Measurements from ENCODE around the gene JAZF1.

The JAZF1 gene

GRCh38 chr7:27955011-27955410 lies 225.6 kb downstream of the JAZF1 start:
- DNase-seq = no peak

DNA sequence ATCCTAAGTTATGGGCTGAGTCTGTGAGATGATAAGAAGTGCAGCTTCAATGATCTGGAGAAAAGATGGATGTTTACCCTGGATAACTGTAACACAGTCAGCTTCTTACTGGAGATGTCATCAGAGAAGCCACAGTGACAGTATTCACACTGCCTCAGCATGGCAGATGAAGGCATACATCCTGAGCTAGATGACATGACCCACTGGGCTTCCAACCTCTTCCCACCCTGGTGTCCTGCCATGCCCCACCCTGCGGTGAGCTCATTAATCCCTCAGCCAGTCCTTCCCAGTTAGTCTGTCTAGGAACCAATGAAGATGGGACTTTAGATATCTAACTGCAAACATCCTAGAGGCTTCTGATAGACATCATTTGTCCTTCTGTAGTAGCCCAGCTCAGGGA lies 226.8 kb downstream of the JAZF1 start:
- DNase-seq = no peak

DNA sequence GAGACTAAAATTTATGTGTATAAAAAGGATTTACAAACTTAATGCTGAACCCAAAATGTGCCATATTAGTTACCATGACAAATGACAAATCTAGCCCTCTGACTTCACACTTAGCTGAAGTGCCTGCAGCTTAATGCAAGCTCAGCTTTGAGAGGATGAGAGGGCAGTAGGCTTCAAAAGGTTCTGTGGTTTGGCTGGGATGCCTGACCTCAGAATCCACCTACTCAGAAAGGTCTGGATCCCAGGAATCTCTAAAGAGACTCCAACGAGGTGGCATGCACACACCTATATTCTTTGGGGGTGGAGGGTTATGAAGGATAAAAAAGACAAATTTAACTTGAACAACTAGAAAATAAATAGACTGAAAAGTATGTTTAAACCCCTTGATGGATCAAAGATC lies 227.2 kb downstream of the JAZF1 start:
- no peak for DNase-seq

GRCh38 chr7:27952456-27953285 lies 227.9 kb downstream of the JAZF1 start:
- no peak for DNase-seq

DNA sequence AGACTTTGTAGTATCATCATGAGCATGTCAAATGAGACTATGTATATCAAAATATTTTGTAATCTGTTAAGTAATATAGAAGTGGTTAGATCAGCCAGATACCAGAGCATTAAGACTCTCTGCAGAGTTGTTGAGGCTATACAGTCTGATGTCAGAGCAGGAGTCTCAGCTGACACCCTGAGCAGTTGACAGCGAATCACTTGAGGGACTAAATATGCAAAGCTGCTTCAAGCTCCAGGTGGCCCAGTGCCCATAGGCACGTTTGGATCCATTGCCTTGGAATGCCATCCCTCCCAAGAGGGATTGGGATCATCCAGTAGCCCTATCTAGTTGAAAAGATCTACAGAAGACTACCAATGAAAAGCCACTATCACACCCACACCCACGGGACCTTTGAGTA lies 230.5 kb downstream of the JAZF1 start:
- DNase-seq = no peak

DNA sequence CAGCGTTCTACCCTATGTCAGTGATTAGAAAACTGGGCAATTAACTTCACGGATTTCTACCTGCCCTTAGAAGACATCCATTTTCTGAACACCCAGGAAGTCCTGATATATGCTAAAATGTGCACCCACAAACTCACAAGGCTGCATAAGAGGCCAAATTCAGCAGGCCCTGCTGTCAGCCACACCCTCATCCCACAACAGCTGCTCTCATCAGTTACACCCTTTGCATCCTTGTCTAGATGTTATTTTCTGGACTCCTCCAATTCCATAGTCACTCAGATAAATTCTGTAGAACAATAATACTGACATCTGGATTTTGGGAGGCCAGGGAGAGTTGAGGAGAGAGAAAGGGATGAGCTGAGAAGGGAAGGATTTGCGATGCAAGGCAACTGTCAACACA lies 231.7 kb downstream of the JAZF1 start:
- DNase-seq = no peak

GRCh38 chr7:27947586-27948278 lies 232.9 kb downstream of the JAZF1 start:
- DNase-seq = no peak

DNA sequence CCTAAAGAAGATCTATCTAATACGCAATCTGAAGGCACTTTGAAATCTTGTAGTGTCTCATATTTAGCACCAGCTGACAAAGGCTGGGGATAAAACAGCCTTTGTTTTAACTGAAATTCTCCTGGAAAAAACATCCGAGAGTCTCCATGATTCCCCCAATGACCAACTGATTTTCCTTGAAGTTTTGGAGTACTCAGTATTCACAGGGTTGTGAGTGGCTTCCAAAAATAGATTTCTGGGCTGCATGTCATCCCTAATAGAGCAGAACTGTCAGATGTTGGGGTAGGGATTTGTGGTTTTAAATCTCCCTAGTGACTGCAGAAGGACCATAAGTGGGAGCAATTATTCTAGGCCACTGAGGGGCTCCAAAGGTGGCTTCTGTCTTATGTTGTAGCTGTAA lies 234.2 kb downstream of the JAZF1 start:
- no peak for DNase-seq

DNA sequence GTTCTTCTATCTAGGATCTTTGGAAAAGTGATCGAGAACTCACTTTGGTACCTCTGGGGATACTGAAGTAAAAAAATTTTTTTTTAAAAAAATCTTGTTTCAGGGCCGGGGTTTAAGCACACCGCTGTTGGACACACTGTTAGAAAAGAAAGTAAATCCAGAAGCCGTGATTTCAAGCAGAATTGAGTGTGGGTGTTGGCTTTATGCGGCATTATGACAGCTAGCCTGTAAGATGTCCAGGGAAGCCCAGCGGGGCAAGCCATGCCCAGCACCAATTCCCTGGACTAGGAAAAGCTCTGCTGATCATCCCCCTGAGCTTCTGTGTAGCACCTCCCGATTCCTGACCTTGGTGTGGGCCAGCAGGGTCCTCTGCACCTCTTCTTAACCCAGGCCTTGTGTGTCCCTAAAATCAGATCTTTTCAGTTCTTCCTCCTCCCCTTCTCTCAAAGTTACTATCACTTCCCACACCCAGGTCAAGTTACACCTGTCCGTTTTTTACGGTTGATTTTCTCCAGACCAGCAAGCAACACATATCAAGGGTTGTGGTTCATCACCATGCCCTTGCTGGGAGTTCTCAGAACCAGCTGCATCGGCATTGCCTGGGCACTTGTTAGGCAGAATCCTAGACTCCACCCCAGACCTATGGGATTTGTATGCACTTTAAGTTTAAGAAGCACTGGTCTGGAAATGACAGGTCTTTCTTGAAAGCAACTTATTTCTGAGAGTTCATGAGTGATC lies 235.4 kb downstream of the JAZF1 start:
- DNase-seq = no peak

- DNase-seq = no peak
Measured at GRCh38 chr7:27944643-27945042, 236.0 kb downstream of the JAZF1 start.

DNA sequence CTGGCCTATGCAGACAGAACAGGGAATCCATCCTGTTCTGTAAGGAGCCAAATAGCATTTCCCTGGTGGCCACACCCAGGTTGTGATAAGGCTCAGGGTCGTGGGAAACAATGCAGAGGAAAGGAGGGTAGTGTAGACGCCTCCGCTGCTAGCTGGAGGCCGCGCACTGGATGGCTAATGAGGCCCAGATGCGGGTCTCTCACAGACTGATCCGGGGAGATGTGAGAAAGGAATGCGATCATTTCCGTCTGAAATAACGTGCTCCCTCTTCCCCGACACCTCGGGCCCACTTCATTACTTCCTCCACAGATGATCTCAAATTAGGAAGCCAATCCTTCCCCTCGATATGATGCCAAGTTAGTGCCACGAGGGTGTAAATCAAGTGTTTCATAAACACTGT lies 237.4 kb downstream of the JAZF1 start:
- no peak for DNase-seq

DNA sequence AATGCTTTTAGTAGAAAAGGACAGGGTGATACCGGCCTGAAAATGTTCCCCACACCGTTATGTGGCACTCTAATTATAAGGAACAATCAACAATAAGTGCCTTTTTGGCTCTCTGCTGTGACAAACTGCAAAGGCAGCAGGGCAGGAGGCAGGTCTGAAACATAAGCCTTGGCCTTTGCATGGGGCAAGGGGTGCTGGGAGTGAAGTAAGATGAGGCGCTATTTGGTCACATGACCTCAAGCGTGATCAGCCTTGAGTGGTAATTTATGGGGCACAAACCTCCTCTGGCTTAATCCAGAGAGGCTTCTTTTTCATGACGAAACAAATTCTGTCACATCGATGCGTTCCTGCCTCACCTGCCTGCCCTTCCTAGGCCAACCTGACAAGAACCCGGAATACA lies 237.9 kb downstream of the JAZF1 start:
- DNase-seq = no peak

GRCh38 chr7:27941522-27941921 lies 239.1 kb downstream of the JAZF1 start:
- DNase-seq = no peak

DNA sequence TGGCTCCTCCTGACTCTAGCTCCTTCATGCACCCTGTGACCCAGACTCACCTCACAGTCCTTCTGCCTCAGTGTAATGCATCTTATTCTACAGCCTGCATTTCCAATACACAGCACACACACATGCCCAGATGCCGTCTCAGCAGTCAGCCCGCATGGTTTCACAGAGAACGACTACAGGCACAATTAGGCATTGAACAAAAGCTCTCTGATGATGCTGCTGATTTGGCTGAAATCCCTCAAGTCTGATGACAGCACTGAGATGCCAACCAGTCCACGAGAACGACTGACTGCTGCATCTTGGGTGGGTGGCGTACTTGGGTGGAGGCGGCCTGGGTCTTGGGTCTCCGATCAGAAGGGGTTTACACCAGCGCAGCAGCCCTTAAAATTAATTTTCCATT lies 240.3 kb downstream of the JAZF1 start:
- DNase-seq = no peak

GRCh38 chr7:27939893-27940292 lies 240.7 kb downstream of the JAZF1 start:
- no peak for DNase-seq

- DNase-seq = no peak
Measured at GRCh38 chr7:27936768-27937102, 243.9 kb downstream of the JAZF1 start.

DNA sequence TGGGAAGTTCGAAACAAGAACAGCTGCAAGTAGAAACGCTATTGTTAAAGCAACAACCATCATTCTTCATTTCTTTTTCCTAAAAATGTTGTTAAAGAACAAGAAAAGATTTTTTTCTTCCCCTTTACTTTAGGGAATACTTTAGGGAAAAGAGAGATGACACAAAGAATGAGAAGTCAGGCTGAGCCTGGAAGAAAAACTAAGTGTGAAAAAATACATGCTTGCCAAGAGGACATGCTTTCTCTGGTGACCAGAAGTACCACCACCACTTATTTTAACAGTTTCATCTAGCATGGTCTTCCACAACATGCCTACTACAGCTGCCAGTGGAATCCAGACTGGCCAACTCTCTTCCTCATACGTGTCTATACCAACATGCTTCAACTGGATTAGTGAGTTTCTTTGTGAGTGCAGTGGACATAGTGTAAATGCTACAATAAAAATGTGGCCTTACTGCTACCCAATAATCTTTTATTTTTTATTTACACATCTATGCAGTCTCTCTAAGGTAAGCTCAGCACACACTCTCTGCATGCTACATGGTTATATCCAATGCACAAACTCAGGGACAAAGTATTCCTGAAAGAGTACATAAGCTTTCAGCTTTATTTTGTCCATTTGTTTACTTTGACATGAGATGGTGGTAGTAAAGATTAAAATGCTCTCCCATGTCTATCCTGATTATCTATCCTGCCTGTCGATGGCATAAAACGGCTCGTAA lies 244.4 kb downstream of the JAZF1 start:
- no peak for DNase-seq

DNA sequence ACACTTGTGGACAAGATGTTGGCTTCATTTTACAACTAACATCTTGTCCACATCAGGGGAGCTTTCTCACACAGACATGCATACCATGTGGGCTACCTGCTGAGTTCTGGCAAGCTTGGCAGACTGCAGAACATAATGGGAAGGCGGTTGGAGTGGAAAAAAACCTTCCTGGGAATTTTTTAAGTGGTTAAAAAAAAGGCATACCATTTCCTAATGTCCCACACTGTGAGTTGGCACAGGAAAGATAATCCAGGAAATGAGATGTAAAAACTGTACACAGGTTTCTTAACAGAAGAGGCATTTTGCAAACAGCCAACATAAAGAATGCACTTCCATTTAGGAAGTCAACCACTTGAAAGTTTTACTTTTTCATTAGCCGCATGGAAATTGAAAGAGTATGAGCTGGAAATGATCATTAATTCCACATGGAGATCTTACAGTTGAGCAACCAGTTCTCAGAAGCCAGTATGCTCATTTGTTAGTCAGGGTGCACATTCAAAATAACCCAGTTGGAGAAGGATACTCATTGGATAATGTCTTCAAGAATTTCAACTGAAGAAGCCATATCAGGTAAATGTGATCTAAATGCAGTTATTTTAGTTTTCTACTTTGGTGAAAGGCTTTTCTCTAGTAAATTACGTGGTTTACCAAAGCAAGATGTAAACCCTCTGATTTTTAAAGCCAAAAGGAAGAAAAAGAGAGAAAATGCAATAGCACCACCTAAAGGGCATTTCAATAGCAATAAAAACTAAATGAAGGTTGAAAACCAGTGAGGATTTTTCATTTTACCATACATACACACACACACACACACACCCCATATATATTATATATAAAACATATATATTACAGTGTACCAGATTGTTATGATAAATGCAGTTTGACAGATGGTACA lies 246.7 kb downstream of the JAZF1 start:
- no peak for DNase-seq

- DNase-seq = no peak
Measured at GRCh38 chr7:27930910-27931476, 249.6 kb downstream of the JAZF1 start.

- no peak for DNase-seq
Measured at GRCh38 chr7:27929127-27929526, 251.5 kb downstream of the JAZF1 start.

DNA sequence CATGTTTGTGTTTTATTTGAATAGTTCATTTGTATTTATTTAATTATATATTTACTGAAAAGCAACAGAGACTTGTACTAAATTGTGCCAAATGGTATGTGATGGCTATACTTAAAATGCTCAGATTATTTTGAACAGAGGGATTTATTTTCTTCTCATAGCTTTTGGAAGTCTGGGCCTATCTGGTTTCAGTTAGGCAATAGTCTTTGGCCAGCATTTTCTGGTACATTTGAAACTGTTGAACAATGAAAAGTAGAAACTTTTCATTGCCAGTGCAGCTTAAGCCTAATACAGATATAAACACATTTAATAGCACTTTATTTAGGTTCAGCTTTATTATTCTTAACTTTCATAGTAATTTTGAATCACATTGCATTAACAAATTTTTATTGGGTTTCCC lies 252.6 kb downstream of the JAZF1 start:
- no peak for DNase-seq

Data from stimulated activated CD4-positive, alpha-beta T cell treated with anti-CD3 and anti-CD28 coated beads, Interleukin-15, amount 100 ng/mL, for 24 hours (primary cell).